ENCODE data around the gene SCFD2.
"Not testable (repeated sequence)": the region's sequence is repeated elsewhere in the genome, so short reads cannot be mapped to it uniquely, and the experiment has no call there.

The SCFD2 gene

GRCh38 chr4:53340145-53340544 is 25.7 kb downstream of the SCFD2 start:
- DNase-seq (ENCODE audit: low read depth): not testable (repeated sequence)

- DNase-seq (ENCODE audit: low read depth): not testable (repeated sequence)
These were observed 30.9 kb downstream of the SCFD2 start for GRCh38 chr4:53334916-53335315.

- no peak for DNase-seq (ENCODE audit: low read depth)
These were observed 39.3 kb downstream of the SCFD2 start for GRCh38 chr4:53326535-53326934.

GRCh38 chr4:53322696-53323095 is 43.2 kb downstream of the SCFD2 start:
- no peak for DNase-seq (ENCODE audit: low read depth)

- no peak for DNase-seq (ENCODE audit: low read depth)
These were observed 43.9 kb downstream of the SCFD2 start for GRCh38 chr4:53321984-53322289.

GRCh38 chr4:53321151-53321983 is 44.5 kb downstream of the SCFD2 start:
- no peak for DNase-seq (ENCODE audit: low read depth)

GRCh38 chr4:53315300-53315699 is 50.6 kb downstream of the SCFD2 start:
- no peak for DNase-seq (ENCODE audit: low read depth)

- no peak for DNase-seq (ENCODE audit: low read depth)
These were observed 51.6 kb downstream of the SCFD2 start for GRCh38 chr4:53314252-53314651.

GRCh38 chr4:53313510-53313909 is 52.4 kb downstream of the SCFD2 start:
- no peak for DNase-seq (ENCODE audit: low read depth)

- no peak for DNase-seq (ENCODE audit: low read depth)
These were observed 56.4 kb downstream of the SCFD2 start for GRCh38 chr4:53309321-53310040.

- DNase-seq (ENCODE audit: low read depth): no peak
These were observed 57.8 kb downstream of the SCFD2 start for GRCh38 chr4:53307819-53308780.

- DNase-seq (ENCODE audit: low read depth): no peak
These were observed 58.7 kb downstream of the SCFD2 start for GRCh38 chr4:53307210-53307609.

- no peak for DNase-seq (ENCODE audit: low read depth)
These were observed 59.1 kb downstream of the SCFD2 start for GRCh38 chr4:53306729-53307128.

GRCh38 chr4:53292209-53292608 is 73.7 kb downstream of the SCFD2 start:
- DNase-seq (ENCODE audit: low read depth): not testable (repeated sequence)

- no peak for DNase-seq (ENCODE audit: low read depth)
These were observed 84.4 kb downstream of the SCFD2 start for GRCh38 chr4:53281438-53281837.

GRCh38 chr4:53280846-53281245 is 85.0 kb downstream of the SCFD2 start:
- no peak for DNase-seq (ENCODE audit: low read depth)

GRCh38 chr4:53274609-53275268 is 91.1 kb downstream of the SCFD2 start:
- no peak for DNase-seq (ENCODE audit: low read depth)

- no peak for DNase-seq (ENCODE audit: low read depth)
These were observed 92.1 kb downstream of the SCFD2 start for GRCh38 chr4:53273726-53274125.

GRCh38 chr4:53267026-53267425 is 98.8 kb downstream of the SCFD2 start:
- no peak for DNase-seq (ENCODE audit: low read depth)

- DNase-seq (ENCODE audit: low read depth): not testable (repeated sequence)
These were observed 109.9 kb downstream of the SCFD2 start for GRCh38 chr4:53255986-53256385.

GRCh38 chr4:53240573-53240972 is 125.3 kb downstream of the SCFD2 start:
- no peak for DNase-seq (ENCODE audit: low read depth)

- not testable (repeated sequence) for DNase-seq (ENCODE audit: low read depth)
These were observed 127.5 kb downstream of the SCFD2 start for GRCh38 chr4:53238352-53238751.

Data from T-helper 22 cell (primary cell).